T follicular helper cell (primary cell): ENCODE measurements around the gene TMEM140.
"Not testable (repeated sequence)": the region's sequence is repeated elsewhere in the genome, so short reads cannot be mapped to it uniquely, and the experiment has no call there.

Source experiments
- DNase-seq: peaks from one replicate; pipeline ENCODE4 v3.0.0-alpha.2; 2020; ENCODE audit warnings: low read depth

The TMEM140 gene

DNA sequence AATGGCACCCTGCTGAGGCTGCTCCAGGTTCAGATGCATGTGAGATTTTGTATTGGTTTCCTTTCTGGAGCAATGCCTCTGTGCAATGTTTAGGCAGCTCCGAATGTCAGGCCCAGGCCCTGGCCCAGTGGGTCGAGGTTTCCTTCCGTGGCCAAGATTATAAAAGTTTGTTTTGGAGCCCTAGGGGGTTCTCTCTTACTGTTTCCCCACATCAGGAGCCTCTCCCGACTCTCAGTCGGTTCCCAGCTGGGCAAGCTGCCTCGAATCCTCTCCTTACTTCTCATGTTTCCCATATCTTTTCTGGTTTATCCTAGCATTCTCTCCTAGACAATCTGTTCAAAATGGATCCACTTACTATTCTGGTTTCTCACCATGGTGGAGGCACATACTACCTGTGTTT, 11.0 kb downstream of the TMEM140 start:
- DNase-seq = no peak

DNA sequence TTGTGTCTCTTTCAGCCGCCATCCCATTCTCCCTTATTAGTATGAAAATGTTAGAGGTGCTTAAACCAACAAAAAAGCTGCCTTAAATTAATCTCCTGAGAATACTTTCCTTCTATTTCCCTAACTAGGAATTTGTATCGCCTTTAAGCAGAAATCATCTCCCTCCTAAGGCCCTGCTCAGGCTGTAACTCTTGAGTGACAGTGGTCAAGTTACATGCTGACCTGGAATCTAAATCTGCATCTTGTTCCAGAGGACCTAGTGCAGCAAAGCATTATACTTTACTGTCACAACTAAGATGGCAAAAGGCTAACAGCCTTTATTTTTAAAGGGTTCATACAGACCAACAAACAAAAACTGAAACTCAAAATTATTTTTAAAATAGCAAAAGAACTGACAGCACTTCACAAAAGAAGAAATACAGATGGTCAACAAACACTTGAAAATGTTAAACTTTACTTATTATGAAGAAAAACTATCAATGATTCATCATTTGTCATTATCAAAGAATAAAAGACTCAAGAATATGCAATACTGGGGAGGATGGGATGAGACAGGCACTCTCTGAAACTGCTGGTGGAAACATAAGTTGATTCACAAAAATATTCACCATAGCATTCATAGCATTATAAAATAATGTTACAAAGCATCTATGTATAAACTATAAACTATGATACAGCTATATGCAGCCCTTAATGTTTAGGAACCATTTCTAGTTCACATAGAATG, 11.7 kb downstream of the TMEM140 start:
- no peak for DNase-seq

DNA sequence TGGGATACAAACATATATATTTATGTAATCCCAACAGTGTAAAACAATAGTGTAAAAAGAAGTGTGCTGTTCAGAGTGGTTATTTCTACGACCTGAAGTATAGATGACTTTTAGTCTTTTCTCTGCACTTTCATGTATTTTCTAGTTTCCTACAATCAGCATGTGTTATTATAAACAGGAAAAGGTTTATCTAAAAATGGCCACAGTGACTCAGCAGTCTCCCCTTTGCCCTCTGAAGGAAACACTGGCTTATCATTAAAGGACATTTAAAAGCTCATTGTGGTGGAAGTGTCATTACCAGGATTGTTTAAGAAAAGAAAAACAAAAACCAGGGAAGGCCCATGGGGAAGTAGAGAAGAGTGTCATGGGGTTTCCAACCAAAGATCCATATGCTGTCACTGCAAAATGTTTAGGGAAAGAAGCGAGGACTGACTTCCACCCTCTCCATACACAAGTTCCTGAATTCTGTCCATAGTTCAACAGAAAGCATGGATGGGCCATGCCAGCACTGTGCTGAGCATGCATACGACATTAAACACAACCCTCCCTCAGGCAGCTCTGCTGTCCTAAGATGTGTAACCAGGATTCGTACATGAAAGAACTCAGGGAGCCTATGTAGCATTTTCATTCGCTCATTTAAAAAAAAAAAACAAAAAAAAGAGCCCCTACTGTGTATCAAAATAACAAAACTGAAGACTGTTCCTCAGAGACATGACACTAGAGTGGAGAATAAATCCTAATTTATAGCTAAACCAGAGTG, 12.4 kb downstream of the TMEM140 start:
- no peak for DNase-seq

DNA sequence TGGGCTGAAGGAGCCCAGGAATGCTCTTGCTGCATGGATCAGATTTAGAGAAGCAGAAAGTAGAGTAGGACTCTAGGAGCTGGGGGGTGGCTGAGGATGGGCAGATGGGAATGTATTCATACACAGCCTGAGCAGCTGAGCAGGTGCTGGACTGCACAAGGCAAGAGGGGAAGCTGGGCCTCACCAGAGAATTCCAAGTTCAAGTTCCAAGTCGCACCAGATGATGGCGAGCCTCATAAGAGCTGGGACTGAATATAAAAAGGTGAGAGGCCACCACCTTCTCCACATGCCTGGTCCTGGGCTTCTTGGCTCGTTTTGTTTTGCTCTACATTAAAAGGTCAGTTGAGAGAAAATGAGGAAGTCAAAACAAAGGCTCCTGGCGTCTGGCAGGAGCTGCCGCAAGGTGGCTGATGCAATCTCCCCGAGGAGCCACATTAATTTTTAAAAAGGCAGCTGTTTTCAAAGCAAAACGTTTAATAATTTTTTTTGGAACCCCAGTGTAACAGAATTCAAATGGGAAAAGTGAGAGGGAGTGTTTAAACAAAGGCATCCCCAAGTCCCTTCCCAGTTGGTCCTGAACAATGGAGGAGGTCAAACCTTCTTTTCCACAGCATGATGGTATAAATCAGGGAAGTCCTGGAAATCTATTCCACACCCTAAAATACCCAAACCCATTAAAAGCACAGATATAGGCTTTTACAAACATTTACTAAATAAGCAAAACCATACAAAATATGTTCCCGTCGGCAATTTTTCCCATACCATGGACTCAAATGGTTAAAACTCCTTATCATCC, 13.2 kb downstream of the TMEM140 start:
- no peak for DNase-seq

DNA sequence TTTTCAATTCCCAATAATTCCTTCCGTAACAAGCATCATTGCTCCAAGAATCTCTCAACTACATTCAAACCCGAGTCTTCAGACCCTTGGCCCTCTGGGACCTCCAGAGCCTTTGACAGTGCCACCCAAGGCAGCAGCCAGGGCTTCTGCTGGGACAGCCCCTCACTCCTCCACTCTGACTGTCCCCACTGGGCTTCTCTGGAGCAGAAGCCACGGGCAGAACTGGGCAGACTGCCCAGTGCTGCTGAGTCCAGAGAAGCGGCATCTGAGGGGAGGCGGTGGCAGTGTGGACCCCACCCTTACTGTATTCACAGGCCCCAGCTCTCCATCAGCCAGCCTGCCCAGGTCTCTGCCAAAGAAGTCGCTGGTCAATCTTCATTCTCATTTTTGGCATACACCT, 13.8 kb downstream of the TMEM140 start:
- no peak for DNase-seq

DNA sequence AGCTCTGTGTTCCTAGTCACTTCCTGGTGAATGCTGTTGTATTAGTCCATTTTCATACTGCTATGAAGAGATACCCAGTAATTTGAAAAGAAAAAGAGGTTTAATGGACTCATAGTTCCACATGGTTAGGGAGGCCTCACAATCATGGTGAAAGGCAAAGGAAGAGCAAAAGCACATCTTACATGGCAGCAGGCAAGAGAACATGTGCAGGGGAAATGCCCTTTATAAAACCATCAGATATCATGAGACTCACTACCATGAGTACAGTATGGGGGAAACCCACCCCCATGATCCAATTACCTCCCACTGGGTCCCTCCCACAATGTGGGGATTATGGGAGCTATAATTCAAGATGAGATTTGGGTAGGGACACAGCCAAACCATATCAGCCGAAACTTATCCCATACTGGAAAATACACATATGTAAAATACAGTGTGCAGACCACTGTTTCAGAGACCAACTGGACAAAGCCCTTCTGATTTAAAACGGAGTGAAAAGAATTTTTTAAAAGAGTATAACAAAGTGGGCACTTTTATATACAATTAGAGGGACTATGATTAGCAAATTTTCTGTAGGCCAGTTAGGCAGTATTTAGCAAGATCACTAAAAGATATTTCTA, 14.6 kb downstream of the TMEM140 start:
- no peak for DNase-seq

DNA sequence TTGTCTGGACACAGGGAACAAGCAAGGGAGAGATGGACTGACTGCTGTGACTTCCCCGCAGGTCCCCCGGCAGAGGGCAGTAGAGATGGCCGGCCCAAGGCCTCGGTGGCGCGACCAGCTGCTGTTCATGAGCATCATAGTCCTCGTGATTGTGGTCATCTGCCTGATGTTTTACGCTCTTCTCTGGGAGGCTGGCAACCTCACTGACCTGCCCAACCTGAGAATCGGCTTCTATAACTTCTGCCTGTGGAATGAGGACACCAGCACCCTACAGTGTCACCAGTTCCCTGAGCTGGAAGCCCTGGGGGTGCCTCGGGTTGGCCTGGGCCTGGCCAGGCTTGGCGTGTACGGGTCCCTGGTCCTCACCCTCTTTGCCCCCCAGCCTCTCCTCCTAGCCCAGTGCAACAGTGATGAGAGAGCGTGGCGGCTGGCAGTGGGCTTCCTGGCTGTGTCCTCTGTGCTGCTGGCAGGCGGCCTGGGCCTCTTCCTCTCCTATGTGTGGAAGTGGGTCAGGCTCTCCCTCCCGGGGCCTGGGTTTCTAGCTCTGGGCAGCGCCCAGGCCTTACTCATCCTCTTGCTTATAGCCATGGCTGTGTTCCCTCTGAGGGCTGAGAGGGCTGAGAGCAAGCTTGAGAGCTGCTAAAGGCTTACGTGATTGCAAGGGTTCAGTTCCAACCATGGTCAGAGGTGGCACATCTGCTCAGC, 16.6 kb downstream of the TMEM140 start:
- no peak for DNase-seq

DNA sequence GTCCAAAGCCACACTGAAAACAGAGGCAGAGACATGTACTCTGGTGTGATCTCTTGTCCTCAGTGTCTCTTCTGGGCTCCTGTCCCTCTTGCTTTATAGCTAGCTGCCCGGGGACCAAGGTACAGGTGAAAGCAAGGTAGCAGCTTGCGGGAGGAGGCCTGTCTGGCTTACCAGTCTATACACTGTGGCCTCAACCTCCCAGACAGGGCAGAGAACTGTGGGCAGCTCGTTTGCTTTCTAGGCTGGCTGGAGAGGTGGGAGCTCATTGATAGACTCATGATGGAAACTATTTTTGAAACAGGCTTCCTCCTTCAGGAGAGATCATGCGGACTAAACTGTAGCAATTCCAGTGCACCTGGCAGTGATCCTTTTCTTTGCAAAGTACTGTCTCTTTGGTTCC, 18.0 kb downstream of the TMEM140 start:
- no peak for DNase-seq

DNA sequence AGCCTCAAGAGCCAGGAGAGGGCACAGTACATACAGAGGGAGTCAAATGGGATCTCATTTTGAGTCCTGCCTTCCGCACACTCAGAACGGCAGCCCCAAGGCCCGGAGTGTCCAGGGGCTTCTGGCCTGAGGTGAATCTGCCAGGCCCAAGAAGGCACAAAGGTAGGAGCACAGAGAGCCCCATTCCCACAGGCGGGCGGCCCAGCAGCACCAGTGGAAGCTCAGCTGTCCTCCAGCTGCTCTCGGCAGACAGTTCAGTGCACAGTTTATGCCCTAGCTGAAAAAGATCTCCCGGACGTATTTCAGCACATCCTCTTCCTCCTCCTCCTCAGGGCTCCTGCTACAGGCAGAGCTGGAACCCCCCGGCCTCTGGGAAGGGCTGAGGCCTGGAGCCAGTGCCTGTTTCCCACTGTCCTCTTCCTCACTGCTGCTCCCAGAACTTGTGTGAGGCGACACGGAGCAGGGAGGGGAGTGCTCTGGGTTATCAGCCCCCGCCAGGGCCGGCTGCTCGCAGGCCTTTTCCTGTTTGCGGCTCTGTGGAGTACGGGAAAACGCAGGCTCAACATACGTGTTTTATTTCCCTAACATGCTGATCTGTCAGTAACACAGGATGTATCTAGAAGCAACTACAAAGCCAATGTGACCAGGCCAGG, 18.6 kb downstream of the TMEM140 start:
- no peak for DNase-seq

DNA sequence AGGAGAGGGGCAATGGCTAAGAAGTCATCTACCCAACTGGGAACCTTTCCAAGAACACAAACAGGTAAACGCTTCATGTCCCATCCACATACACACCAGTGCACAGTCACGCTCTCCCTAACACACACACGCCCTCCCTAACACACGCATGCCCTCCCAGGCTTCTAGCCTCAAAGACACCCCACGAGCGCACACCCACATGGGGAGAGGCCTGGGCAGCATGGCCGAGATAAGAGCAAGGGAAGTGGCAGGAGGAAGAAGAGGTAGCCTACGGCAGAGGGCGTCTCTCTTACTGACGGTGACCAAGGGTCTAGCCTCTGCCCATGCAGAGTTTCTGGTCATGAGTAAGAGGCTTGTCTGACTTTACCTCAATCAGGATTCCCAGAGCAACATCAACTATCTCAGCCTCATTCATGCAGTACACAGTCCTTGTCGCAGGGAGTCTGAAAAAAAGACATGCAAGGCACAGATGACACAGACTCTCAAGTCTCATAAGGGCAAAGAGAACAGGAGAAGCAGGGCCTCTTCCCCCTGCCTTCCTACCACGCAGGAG, 19.6 kb downstream of the TMEM140 start:
- DNase-seq = no peak

DNA sequence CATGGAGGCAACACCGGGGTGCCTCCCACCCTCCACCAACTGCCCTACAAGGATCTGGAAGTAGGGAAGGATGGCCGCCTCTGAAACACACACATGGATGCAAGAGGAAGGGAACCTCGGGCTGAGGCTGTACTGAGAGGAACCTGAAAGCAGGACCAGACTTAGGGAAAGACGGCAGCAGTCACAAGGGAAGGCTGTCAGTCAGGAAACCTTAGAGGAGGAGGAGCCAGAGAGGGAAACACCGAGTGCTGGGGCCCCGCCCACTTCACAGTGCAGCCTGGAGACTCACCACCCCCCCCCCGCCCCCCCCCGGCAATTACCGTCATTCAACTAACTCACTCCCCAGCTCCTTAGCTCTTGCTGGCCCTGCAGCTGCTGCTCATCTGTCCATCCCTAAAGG, 20.1 kb downstream of the TMEM140 start:
- no peak for DNase-seq

DNA sequence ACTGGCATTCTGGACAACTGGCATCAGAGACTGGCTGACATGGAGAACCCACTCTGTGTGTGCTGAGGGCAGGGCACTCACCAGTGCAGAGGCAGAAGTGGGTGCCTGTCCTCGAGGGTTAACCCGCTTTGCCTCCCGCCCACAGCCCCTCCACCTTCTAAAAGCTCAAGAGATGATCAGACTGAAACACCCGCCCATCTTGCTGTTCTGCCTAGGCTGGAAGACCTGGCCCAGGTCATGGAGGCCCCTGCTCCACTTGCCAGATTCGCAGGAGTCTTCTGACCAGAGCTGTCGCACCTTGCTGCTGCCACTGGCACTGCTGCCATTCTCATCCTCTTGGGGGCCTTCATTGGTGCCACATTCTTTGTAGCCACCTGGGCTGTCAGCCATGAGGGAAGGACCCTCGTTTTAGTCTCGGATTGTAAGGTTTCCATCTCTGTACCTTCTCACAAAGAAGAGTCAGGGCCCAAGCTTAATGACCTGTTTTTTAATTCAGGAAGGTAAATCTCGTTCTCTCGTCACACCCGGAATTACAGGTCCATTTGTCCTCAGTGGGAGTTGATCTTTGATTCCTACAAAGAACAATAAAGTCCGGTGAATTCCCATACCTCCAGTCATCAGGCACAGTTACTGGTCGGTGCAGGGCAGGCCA, 20.7 kb downstream of the TMEM140 start:
- DNase-seq = no peak

DNA sequence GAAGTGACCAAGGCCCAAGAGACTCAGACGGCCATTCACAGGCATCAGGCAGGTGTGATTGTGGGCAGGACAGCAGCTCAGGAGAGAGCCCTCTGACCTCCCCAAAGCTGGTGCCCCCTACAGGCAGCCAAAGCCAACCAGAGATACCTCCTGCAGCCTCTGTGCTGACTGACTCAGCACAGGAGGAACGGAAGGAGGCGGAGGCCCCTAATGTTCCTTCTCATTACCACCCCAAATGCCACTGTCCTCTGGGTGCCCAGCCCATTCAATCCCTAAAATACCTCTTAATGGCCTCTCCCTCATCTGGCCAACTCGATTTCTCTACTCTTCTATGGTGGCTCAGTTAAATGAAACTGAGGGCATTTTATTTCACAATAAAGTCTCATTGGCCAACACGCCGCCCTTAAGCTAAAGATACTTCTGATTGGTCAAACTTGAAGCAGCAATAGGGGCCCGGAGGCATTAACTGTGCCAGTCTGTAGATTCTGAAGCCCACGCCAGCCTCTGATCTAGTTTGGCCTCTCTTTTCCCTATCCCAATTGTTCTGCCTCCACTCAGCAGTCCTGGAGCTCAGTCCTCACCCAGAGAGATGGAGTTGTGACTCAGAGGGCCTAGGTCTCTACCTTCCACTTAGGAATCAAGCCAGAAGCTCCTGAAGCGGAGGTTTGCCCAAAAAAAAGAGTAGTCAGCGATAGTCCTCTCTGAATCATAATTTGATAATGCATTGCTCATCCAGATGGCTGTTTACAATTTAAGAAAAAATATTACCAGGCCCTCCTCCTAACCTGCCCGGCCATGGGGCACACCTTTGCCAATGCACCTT, 21.5 kb downstream of the TMEM140 start:
- DNase-seq = peak; percentile 40

DNA sequence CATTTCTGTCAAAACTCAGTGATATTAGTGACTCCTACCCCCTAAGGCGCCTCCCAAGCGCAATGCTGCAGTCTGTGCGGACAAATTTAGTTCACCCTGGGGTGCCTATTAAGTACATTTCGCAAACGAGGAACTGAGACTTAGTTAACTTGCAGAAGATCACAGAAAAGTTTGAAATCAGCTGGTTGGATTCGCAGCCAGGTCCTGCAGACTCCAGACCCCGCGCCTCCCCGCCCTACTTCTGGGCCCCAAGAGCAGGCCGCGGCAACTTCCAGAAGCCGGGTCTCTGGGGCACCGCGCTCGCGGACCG, 22.0 kb downstream of the TMEM140 start:
- no peak for DNase-seq

DNA sequence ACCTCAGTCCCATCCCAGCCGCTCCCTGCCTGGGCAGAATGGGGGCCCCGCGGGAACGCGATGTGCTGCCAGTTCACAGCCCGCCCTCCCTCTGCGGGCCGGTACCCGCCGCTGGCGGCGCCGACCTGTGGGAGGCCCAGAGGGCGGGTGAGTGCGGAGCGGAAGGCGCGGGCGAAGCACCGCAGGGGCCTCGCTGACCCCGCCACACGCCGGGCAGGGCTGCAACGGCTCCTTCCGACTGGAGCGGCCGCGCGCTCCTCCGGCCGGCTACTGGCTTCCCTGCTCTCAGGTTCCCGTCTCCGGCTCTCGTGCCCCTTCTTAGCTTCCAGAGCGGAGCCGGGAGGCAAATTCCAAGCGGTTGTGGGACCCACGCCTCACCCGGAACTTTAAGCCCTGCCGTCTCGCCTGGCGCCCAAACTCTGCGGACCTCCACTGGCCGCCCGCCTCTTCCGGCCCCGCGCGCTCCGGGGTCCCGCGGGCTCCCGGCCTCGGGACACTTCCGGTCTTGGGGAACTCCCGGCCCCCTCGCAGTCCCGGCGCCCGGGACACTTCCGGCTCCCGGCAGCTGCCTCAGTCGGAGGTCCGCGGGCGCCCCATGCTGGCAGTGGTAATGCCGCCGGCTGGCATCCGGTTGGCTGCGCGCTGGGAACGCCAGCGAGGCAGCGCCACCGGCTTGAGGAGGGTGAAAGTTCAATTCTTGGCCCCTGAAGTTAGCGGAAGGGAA, 22.6 kb downstream of the TMEM140 start, which contains the start of gene CYREN:
Gene CYREN (minus strand): TSS at position 434 of the 724 bp plus-strand sequence. CDS start 1,785 bp downstream, outside the sequence.
- DNase-seq = peak; percentile 78

DNA sequence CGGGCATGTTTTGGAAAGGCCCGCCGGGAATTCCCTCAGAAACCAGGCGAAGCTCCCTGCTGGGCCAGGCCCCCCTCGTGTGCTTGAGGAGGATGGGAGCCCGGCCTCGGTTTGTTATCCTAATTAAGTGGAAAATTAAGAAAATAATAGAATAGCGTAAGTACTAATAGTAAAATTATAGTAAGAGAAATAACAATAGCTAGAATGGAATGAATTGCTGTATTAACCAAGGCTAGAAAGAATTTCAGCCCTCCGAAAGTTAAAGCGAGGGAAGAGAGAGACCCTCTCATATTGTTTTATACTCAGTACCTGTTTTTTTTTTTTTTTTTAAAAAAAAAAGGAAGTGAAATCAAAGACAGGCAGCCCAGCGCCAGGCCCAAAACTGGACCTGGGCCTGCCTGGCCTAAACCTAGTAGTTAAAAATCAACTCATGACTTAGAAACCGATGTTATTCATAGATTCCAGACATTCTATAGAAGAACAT, 23.2 kb downstream of the TMEM140 start:
- DNase-seq = not testable (repeated sequence)

DNA sequence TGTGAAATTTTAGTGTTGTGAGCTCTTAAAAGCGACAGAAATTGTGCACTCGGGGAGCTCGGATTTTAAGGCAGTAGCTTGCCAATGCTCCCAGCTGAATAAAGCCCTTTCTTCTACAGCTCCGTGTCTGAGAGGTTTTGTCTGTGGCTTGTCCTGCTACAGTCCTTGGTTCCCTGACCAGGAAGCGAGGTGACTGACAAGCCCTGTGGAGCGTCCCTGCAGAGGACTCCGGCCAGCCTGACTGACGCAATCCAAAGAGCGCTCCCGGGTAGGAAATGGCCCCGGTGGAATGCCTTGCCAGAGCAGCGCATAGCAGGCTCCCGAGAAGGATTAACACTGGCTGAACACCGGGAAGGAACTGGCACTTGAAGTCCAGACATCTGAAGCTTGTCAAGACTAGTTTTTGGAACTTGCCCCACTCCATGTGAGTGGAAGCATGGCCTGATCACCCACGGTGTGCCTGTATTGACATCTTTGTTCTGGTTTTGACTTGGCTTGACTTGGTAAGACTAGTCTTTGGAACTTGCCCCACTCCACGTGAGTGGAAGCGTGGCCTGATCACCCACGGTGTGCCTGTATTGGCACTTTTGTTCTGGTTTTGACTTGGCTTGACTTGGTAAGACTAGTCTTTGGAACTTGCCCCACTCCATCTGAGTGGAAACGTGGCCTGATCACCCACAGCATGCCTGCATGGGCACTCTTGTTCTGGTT, 23.9 kb downstream of the TMEM140 start:
- not testable (repeated sequence) for DNase-seq

DNA sequence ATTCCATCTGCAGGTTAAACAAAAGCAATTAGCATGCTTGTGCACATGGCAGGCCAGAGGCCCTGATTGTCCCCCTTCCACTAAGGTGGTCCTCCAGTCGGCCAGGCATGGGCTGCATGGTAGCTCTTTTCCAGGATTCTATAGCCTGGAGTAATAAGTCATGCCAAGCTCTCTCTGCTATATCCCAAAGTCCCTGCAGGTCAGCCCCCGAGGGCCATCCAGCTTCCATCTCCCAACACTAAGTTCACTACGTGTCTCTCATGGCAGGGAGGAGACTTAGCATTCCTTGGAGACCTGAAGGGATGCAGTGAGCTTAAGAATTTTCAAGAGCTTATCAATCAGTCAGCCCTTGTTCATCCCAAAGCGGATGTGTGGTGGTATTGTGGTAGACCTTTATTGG, 26.0 kb downstream of the TMEM140 start:
- DNase-seq = not testable (repeated sequence)
